ENCODE results near the gene MYO5B. TPM values are rescaled to one million over a fixed set of nuclear protein-coding genes. Genes with fewer than 3 reads are reported as not detected.

The MYO5B gene
- total RNA-seq, 1 donor from 2014 or later = 6.7 TPM

- no peak for TF ChIP-seq CTCF (IDR thresholded peaks at IDR 0.05)
- no peak for TF ChIP-seq EZH2 (IDR thresholded peaks at IDR 0.05)
- TF ChIP-seq EZH2phosphoT487 (IDR thresholded peaks at IDR 0.05) = no peak
- Histone ChIP-seq H3K4me3 (no peak overlapping the region), H3K27ac (no peak overlapping the region), H2AFZ (replicated peaks) (no peak overlapping the region), H3K4me2 (no peak overlapping the region), H3K79me2 (ENCODE audit: low read depth) (no peaks in the 10 kb centered on the region), H3F3A (ENCODE audit: low read depth) (no peaks in the 10 kb centered on the region), H3K27me3 (no peaks in the 10 kb centered on the region), H4K20me1 (ENCODE audit: low read depth) (no peaks in the 10 kb centered on the region), H3K9me3 (ENCODE audit: low read depth) (peaks cover 3% of the 10 kb centered on the region), H3K36me3 (no peaks in the 10 kb centered on the region), H3K4me1 (no peaks in the 10 kb centered on the region), H3K9ac (no peak overlapping the region)
- no peak for DNase-seq (ENCODE audit: low spot score)
- H3K4me1 Mint-ChIP-seq = peaks cover 11% of the 10 kb centered on the region
- no peak overlapping the region for H3K27ac Mint-ChIP-seq
- peaks cover 6% of the 10 kb centered on the region for H3K27me3 Mint-ChIP-seq (ENCODE audit: insufficient read depth, low read depth)
- H3K4me3 Mint-ChIP-seq = no peak overlapping the region
- H3K36me3 Mint-ChIP-seq = no peaks in the 10 kb centered on the region
- peaks cover 3% of the 10 kb centered on the region for H3K9me3 Mint-ChIP-seq
Measured at GRCh38 chr18:50027996-50028395, 167.0 kb downstream of the MYO5B start.

GRCh38 chr18:50024466-50024865 lies 170.5 kb downstream of the MYO5B start:
- Mint-ChIP-seq H3K36me3 (no peaks in the 10 kb centered on the region), H3K4me3 (no peak overlapping the region), H3K4me1 (no peaks in the 10 kb centered on the region), H3K27me3 (ENCODE audit: insufficient read depth, low read depth) (peaks cover 4% of the 10 kb centered on the region), H3K9me3 (peaks cover 3% of the 10 kb centered on the region), H3K27ac (no peak overlapping the region)
- Histone ChIP-seq H3K36me3 (no peaks in the 10 kb centered on the region), H4K20me1 (ENCODE audit: low read depth) (no peaks in the 10 kb centered on the region), H3K4me2 (no peak overlapping the region), H3K9ac (no peak overlapping the region), H3F3A (ENCODE audit: low read depth) (no peaks in the 10 kb centered on the region), H3K27me3 (no peaks in the 10 kb centered on the region), H3K4me1 (no peaks in the 10 kb centered on the region), H3K79me2 (ENCODE audit: low read depth) (no peaks in the 10 kb centered on the region), H2AFZ (replicated peaks) (no peak overlapping the region), H3K9me3 (ENCODE audit: low read depth) (peaks cover 3% of the 10 kb centered on the region), H3K4me3 (no peak overlapping the region), H3K27ac (no peak overlapping the region)
- TF ChIP-seq EZH2phosphoT487 (IDR thresholded peaks at IDR 0.05) (no peak), CTCF (IDR thresholded peaks at IDR 0.05) (no peak), EZH2 (IDR thresholded peaks at IDR 0.05) (no peak)
- no peak for DNase-seq (ENCODE audit: low spot score)

GRCh38 chr18:50022985-50023384 lies 172.0 kb downstream of the MYO5B start:
- Histone ChIP-seq H3F3A (ENCODE audit: low read depth) (no peaks in the 10 kb centered on the region), H3K4me3 (no peak overlapping the region), H3K9me3 (ENCODE audit: low read depth) (peaks cover 3% of the 10 kb centered on the region), H3K27me3 (no peaks in the 10 kb centered on the region), H3K4me1 (no peaks in the 10 kb centered on the region), H3K4me2 (no peak overlapping the region), H3K79me2 (ENCODE audit: low read depth) (no peaks in the 10 kb centered on the region), H3K9ac (no peak overlapping the region), H3K36me3 (no peaks in the 10 kb centered on the region), H2AFZ (replicated peaks) (no peak overlapping the region), H3K27ac (no peak overlapping the region), H4K20me1 (ENCODE audit: low read depth) (no peaks in the 10 kb centered on the region)
- peaks cover 3% of the 10 kb centered on the region for H3K9me3 Mint-ChIP-seq
- no peak overlapping the region for H3K27ac Mint-ChIP-seq
- no peak for TF ChIP-seq EZH2 (IDR thresholded peaks at IDR 0.05)
- no peak for TF ChIP-seq CTCF (IDR thresholded peaks at IDR 0.05)
- no peak for TF ChIP-seq EZH2phosphoT487 (IDR thresholded peaks at IDR 0.05)
- H3K36me3 Mint-ChIP-seq = no peaks in the 10 kb centered on the region
- H3K27me3 Mint-ChIP-seq (ENCODE audit: insufficient read depth, low read depth) = peaks cover 4% of the 10 kb centered on the region
- no peak overlapping the region for H3K4me3 Mint-ChIP-seq
- no peaks in the 10 kb centered on the region for H3K4me1 Mint-ChIP-seq
- DNase-seq (ENCODE audit: low spot score) = no peak
